Immature natural killer cell (primary cell): ENCODE data around the gene CHPF. TPM values are rescaled to one million over a fixed set of nuclear protein-coding genes. Genes with fewer than 3 reads are reported as not detected.

Experiments
- DNase-seq, 3 donors: peaks; one replicate each; pipeline ENCODE4 v3.0.0; 2022; ENCODE audit warnings: mixed read lengths in 1 of 3
- H3K27ac Mint-ChIP-seq, 6 donors: one replicate each; pipeline ENCODE4 v1.8.0; 2020; ENCODE audit warnings: mixed read lengths in 6 of 6, mild to moderate bottlenecking in 5 of 6, inconsistent platforms in 4 of 6, moderate library complexity in 3 of 6
- H3K27me3 Mint-ChIP-seq, 3 donors: one replicate each; pipeline ENCODE4 v1.8.0; 2020 to 2021; ENCODE audit warnings: low read depth in 3 of 3, mild to moderate bottlenecking in 3 of 3, mixed read lengths in 3 of 3, moderate library complexity in 3 of 3, inconsistent platforms in 1 of 3
- H3K36me3 Mint-ChIP-seq, 3 donors: one replicate each; pipeline ENCODE4 v1.8.0; 2020; ENCODE audit warnings: mixed read lengths in 3 of 3, inconsistent platforms in 2 of 3, mild to moderate bottlenecking in 2 of 3
- H3K4me1 Mint-ChIP-seq, 2 donors: one replicate each; pipeline ENCODE4 v1.8.0; 2020; ENCODE audit warnings: inconsistent platforms in 2 of 2, mild to moderate bottlenecking in 2 of 2, mixed read lengths in 2 of 2, moderate library complexity in 1 of 2
- H3K4me3 Mint-ChIP-seq, 5 donors: one replicate each; pipeline ENCODE4 v1.8.0; 2020; ENCODE audit warnings: mild to moderate bottlenecking in 5 of 5, mixed read lengths in 5 of 5, inconsistent platforms in 3 of 5, moderate library complexity in 3 of 5
- H3K9me3 Mint-ChIP-seq, 6 donors: one replicate each; pipeline ENCODE4 v1.8.0; 2020; ENCODE audit warnings: mild to moderate bottlenecking in 6 of 6, mixed read lengths in 6 of 6, inconsistent platforms in 4 of 6, moderate library complexity in 3 of 6
- polyA plus RNA-seq, 3 donors: library from polyadenylated mRNA; unstranded; fragments of 300-500 nt; fragmentation: Illumina TruSeq; gene quantifications; one replicate each; pipeline ENCODE4 v1.2.3, GENCODE V29; 2021

Gene CHPF
- polyA plus RNA-seq, 3 donors from 2014 or later = 6.1 to 20.8 (median 18.6) TPM

DNA sequence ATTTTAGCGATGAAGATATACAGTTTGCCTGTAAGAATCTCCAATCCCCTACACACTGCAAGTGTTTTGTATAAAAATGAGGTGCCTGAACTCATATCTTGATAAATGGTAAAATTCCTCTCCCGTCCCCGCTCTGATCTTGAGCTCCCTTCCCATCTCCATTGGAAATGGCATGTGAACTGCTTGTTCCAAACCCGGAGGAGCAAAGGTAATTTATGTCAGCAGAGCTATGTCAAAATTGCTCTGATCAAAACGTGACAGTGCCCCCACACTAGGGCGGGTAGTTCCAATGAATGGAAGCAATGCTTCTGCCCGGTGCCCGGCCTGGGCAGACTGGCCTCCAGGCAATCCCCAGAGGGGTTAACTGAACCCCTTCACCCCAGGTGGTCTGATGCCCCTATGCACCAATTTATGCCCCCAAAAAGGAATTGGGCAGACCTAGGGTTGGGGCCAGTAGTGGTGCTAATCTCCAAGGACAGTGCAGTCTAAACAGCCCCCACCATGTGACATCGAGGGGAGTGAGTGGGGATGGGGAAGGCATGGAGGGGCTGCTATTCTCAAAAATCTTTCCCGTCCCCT is 48.6 kb downstream of the CHPF start:
- Mint-ChIP-seq H3K4me1 (peaks cover 23 to 28% of the 10 kb centered on the region in 2 donors), H3K36me3 (no peaks in the 10 kb centered on the region), H3K9me3 (peaks cover 0 to 2% (median 0%) of the 10 kb centered on the region in 6 donors), H3K27ac (no peak overlapping the region), H3K4me3 (no peak overlapping the region), H3K27me3 (peaks cover 5 to 18% (median 16%) of the 10 kb centered on the region in 3 donors)
- DNase-seq = no peak

DNA sequence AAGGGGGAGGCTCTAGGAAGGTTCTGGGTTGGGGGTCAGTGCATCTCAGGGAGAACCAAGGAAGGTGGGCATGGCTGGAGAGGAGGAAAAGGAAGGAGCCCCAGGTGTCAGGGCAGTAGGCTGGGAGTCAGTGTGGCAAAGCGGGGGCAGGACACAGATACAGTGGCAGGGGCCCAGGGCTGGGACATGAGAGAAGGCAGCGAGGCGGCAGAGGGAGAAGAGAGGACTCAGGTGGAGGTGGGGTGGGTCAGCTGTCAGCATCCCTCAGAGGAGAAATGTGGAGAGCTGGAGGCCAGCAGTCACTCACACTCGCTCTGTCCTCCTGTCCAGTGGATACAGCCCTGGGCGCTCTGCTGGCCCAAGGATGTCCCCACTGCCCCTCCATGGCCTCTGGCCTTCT is 50.5 kb downstream of the CHPF start:
- peaks cover 5 to 8% of the 10 kb centered on the region in 2 donors for H3K4me1 Mint-ChIP-seq
- no peak for DNase-seq
- no peak overlapping the region for H3K27ac Mint-ChIP-seq
- no peak overlapping the region for H3K4me3 Mint-ChIP-seq
- H3K27me3 Mint-ChIP-seq = peaks cover 4 to 18% (median 16%) of the 10 kb centered on the region in 3 donors
- H3K36me3 Mint-ChIP-seq = no peaks in the 10 kb centered on the region
- peaks cover 0 to 2% (median 0%) of the 10 kb centered on the region in 6 donors for H3K9me3 Mint-ChIP-seq

DNA sequence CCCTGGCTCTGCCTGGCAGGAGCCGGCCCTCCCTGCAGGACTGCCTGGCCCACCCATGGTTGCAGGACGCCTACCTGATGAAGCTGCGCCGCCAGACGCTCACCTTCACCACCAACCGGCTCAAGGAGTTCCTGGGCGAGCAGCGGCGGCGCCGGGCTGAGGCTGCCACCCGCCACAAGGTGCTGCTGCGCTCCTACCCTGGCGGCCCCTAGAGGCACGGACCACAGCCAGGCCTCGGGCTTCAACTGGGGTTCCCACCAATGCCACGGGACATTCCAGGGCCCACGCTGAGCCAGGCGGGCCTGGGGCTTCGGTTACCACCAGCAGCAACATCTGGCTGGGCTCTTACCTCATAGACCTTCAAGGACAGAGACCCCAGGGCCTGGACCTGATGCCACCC is 51.0 kb downstream of the CHPF start:
- Mint-ChIP-seq H3K4me1 (peaks cover 3 to 4% of the 10 kb centered on the region in 2 donors), H3K4me3 (no peak overlapping the region), H3K27ac (no peak overlapping the region), H3K36me3 (no peaks in the 10 kb centered on the region), H3K27me3 (peaks cover 4 to 18% (median 17%) of the 10 kb centered on the region in 3 donors), H3K9me3 (peaks cover 0 to 2% (median 0%) of the 10 kb centered on the region in 6 donors)
- DNase-seq = no peak

DNA sequence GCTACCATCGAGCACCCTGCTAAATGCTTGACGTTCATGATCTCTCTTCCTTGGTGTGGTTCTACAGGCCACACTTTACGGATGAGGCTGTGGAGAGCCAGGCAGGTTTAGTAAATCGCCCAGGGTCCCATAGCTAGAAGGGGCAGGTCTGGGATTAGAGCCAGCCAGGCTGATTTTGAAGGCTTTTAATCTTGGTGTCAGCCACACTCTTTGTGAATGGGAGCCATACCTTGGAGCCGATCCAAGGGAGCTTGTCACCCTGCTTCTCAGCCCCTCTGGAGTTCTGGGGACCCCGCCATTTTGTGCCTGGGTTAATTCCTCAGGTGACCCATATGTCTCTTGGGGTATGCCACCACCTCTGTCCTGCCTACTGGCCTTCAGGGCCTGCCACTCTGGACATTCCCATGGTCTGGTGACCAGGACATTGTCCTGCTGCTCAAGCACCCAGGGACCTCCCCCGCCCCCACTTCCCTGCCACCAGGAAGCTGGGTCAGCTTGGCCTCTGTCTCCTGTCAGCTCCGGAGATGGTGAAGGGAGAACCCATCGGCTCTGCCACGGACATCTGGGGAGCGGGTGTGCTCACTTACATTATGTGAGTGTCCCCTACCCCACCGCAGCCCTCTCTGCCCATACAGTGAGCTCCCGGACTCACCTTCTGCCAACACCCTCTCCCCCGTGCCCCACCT is 52.2 kb downstream of the CHPF start:
- no peaks in the 10 kb centered on the region for H3K4me1 Mint-ChIP-seq
- H3K27ac Mint-ChIP-seq = no peak overlapping the region
- no peaks in the 10 kb centered on the region for H3K36me3 Mint-ChIP-seq
- peaks cover under 1 to 15% (median 15%) of the 10 kb centered on the region in 3 donors for H3K27me3 Mint-ChIP-seq
- H3K4me3 Mint-ChIP-seq = no peak overlapping the region
- DNase-seq = no peak
- no peaks in the 10 kb centered on the region for H3K9me3 Mint-ChIP-seq

DNA sequence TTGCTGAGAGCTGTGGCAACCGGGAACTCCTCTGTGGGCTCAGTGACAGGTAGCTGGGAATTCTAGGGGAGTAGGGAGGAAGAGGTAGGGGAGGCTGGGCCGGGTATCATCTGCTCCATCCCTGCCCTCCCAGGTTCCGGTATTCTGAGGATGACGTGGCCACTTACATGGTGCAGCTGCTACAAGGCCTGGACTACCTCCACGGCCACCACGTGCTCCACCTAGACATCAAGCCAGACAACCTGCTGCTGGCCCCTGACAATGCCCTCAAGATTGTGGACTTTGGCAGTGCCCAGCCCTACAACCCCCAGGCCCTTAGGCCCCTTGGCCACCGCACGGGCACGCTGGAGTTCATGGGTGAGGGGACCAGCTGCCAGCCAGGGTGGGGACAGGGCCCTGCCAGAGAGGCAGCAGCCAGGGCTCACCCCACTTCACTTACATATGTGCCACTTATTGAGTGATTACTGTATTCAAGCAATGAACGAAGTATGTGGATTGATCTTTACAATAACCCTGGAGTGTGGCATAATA is 52.9 kb downstream of the CHPF start:
- Mint-ChIP-seq H3K4me3 (no peak overlapping the region), H3K4me1 (no peaks in the 10 kb centered on the region), H3K27ac (no peak overlapping the region), H3K27me3 (peaks cover 2 to 22% (median 17%) of the 10 kb centered on the region in 3 donors), H3K36me3 (no peaks in the 10 kb centered on the region), H3K9me3 (no peaks in the 10 kb centered on the region)
- DNase-seq = no peak

DNA sequence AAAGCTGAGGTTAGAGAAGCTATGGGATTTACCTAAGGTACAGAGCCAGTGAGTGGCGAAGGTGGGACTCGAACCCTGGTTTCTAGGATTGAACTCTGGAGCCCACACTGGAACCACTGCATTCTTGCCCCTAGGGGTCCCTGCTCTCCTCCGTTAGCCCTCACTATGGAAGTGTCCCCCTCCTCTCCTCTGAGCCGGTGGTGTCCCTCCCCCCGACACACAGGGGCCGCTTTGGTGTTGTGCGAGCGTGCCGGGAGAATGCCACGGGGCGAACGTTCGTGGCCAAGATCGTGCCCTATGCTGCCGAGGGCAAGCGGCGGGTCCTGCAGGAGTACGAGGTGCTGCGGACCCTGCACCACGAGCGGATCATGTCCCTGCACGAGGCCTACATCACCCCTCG is 53.4 kb downstream of the CHPF start:
- Mint-ChIP-seq H3K4me3 (no peak overlapping the region), H3K9me3 (no peaks in the 10 kb centered on the region), H3K4me1 (no peaks in the 10 kb centered on the region), H3K36me3 (no peaks in the 10 kb centered on the region), H3K27me3 (peaks cover 2 to 24% (median 15%) of the 10 kb centered on the region in 3 donors), H3K27ac (no peak overlapping the region)
- DNase-seq = no peak

DNA sequence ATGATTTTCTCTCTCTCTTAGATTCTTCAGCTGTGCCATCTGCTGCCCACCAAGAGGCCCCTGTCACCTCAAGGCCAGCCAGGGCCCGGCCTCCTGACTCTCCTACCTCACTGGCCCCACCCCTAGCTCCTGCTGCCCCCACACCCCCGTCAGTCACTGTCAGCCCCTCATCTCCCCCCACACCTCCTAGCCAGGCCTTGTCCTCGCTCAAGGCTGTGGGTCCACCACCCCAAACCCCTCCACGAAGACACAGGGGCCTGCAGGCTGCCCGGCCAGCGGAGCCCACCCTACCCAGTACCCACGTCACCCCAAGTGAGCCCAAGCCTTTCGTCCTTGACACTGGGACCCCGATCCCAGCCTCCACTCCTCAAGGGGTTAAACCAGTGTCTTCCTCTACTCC is 54.3 kb downstream of the CHPF start:
- Mint-ChIP-seq H3K27me3 (peaks cover 2 to 20% (median 15%) of the 10 kb centered on the region in 3 donors), H3K36me3 (no peaks in the 10 kb centered on the region), H3K27ac (no peak overlapping the region), H3K9me3 (no peaks in the 10 kb centered on the region), H3K4me1 (peaks cover 0 to 1% of the 10 kb centered on the region in 2 donors), H3K4me3 (no peak overlapping the region)
- no peak for DNase-seq

Other genes with a start within 250 kb of the CHPF start
- gene PTPRN, start 234.4 kb downstream of the CHPF start, polyA plus RNA-seq = under 1 TPM in 1 of 3 donors, not detected in 2; 0.41 TPM
- gene RESP18, start 211.1 kb downstream of the CHPF start, polyA plus RNA-seq = not detected
- 10 to 100 TPM; 77.4 to 97.9 (median 78.9) TPM for gene DNPEP, start 155.9 kb downstream of the CHPF start, polyA plus RNA-seq
- gene DES, start 125.4 kb downstream of the CHPF start, polyA plus RNA-seq = not detected
- not detected for gene SPEG, start 109.0 kb downstream of the CHPF start, polyA plus RNA-seq
- 10 to 100 TPM; 21.4 to 40.9 (median 37.1) TPM for gene GMPPA, start 44.9 kb downstream of the CHPF start, polyA plus RNA-seq
- not detected for gene ASIC4, start 29.3 kb downstream of the CHPF start, polyA plus RNA-seq
- gene TMEM198, start 219 bp upstream of the CHPF start, polyA plus RNA-seq = under 1 TPM in 1 of 3 donors, not detected in 2; 0.44 TPM
- gene OBSL1, start 27.7 kb upstream of the CHPF start, polyA plus RNA-seq = under 1 TPM in 1 of 3 donors, not detected in 2; 0.53 TPM
- gene INHA, start 28.5 kb upstream of the CHPF start, polyA plus RNA-seq = not detected
- gene STK11IP, start 54.0 kb upstream of the CHPF start, polyA plus RNA-seq = 10 to 100 TPM; 12.6 to 18.4 (median 16.6) TPM
- gene SLC4A3, start 83.8 kb upstream of the CHPF start, polyA plus RNA-seq = under 1 TPM in 1 of 3 donors, not detected in 2; 0.52 TPM